GM18507 (cell line): Measurements from ENCODE around the gene STAP1.
"Not testable (repeated sequence)": the region's sequence is repeated elsewhere in the genome, so short reads cannot be mapped to it uniquely, and the experiment has no call there.

ENCODE experiments used
- DNase-seq: peaks from one replicate; pipeline ENCODE4 v3.0.0; 2011; ENCODE audit warnings: low read depth; ENCODE audit not compliant: insufficient read length; ENCODE audit errors: extremely low spot score
- FAIRE-seq: peaks from 2 replicates; lab custom pipeline; 2011; peaks lifted over from hg19 to GRCh38; lab: Jason Lieb, UNC

Gene STAP1

DNA sequence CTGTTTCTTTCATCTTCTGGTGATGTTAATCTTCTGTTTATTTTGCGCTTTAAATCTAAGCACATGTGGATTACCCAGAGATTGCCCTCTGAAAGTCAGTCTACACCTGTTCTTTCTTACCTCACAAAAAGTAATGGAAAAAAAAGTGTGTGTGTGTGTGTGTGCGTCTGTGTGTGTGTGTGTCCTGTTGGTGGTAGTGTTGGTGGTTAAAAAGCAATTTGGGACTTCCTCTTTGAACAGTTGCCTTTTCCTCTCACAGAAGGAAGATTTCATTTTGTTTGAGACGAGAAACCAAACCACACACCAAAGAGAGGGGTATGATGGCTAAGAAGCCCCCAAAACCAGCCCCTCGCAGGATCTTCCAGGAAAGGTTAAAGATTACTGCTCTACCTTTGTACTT, at the start of gene STAP1:
STAP1 (plus strand) TSS at position 235 of the 400 bp plus-strand sequence; CDS start at position 318, 83 bp downstream.
- DNase-seq (no peak), FAIRE-seq (peak; percentile 98)

GRCh38 chr4:67512501-67512900, 46.0 kb upstream of the STAP1 start:
- FAIRE-seq = no peak
- no peak for DNase-seq

GRCh38 chr4:67520141-67520540, 38.4 kb upstream of the STAP1 start:
- DNase-seq (no peak), FAIRE-seq (no peak)

GRCh38 chr4:67521506-67521905, 37.0 kb upstream of the STAP1 start:
- DNase-seq = no peak
- FAIRE-seq = no peak

GRCh38 chr4:67522230-67522629, 36.3 kb upstream of the STAP1 start:
- DNase-seq (no peak), FAIRE-seq (no peak)

DNA sequence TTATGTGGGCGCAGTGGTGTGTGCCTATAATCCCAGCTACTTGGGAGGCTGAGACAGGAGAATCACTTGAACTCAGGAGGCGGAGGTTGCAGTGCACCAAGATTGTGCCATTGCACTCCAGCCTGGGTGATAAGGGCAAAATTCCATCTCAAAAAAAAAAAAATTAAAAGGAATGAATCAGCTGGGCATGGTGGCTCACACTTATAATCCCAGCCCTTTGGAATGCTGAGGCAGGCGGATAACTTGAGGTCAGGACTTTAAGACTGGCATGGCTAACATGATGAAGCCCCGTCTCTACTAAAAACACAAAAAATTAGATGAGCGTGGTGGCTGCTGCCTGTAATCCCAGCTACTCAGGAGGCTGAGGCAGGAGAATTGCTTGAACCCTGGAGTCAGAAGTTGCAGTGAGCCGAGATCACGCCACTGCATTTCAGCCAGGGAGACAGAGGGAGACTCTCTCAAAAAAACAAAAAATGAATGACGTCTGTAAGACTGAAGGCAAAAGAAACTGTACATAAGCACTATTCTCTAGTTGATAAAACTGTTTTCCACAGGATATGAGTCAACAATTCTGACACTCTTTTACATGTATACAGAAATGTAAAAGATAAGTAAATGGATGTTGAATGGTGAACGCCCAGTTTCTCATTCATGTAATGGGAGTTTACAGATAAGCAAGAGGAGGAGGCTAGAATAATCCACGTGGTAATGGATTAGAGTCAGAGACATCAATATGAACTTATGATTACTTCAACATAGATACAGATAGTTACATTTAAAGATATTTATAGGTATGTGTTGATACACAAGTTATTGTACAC, 35.5 kb upstream of the STAP1 start:
- FAIRE-seq = no peak

DNA sequence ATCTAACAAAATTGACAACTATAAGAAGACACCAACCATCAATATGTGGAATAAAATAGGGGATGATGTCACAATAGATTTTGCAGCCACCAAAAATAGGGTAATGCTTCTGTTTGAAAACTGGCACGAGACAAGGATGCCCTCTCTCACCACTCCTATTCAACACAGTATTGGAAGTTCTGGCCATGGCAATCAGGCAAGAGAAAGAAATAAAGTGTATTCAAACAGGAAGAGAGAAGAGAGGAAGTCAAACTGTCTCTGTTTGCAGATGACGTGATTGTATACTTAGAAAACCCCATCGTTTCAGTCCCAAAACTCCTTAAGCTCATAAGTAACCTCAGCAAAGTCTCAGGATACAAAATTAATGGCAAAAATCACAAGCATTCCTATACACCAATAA, 34.4 kb upstream of the STAP1 start:
- DNase-seq, FAIRE-seq: not testable (repeated sequence)

More for the DNA sequence above, 35.5 kb upstream of the STAP1 start:
- DNase-seq = no peak

GRCh38 chr4:67531379-67531962, 27.1 kb upstream of the STAP1 start:
- FAIRE-seq (no peak), DNase-seq (no peak)

DNA sequence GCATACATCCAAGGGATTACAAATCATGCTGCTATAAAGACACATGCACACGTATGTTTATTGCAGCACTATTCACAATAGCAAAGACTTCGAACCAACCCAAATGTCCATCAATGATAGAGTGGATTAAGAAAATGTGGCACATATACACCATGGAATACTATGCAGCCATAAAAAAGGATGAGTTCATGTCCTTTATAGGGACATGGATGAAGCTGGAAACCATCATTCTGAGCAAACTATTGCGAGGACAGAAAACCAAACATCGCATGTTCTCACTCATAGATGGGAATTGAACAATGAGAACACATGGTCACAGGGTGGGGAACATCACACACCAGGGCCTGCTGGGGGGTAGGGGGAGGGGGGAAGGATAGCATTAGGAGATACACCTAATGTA, 26.1 kb upstream of the STAP1 start:
- not testable (repeated sequence) for FAIRE-seq, DNase-seq

GRCh38 chr4:67533112-67533511, 25.4 kb upstream of the STAP1 start:
- DNase-seq (no peak), FAIRE-seq (no peak)

GRCh38 chr4:67535280-67535840, 23.2 kb upstream of the STAP1 start:
- DNase-seq (no peak), FAIRE-seq (no peak)

DNA sequence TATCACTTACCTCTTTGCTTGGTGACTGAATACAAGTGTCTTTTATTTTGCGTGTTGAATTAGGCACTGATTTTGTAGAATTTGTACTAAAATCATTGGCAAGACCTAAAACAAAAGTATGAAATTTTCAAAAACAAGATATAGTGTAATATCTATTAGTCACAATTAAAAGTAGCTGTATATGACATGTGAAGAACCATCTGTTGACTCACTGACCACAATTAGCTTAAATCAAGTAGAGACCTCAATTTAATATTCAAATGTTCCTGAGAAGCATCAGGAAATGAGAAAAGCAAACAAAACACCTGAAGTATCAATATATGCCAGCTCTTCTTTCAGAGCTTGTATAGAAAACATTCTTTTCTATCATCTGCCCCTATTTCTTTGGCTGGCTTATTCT, 18.7 kb upstream of the STAP1 start:
- DNase-seq = no peak
- no peak for FAIRE-seq

DNA sequence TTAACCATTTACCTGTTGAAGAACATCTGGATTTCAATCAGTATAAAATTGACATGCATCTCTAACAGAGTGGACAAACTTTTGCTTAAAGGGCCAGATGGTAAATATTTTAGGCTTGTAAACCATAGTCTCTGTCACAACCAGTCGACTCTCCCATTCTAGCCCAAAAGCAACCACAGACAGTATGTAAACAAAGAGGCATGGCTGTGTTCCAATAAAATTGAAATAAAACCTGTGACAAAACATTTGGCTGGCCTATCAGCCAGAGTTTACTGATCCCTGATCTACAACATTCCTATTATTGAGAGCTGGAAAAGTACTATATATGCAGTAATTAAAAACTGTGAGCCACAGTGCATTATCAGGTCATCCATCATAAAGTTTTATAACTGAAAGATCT, 16.5 kb upstream of the STAP1 start:
- FAIRE-seq (no peak), DNase-seq (no peak)

GRCh38 chr4:67545199-67546003, 13.1 kb upstream of the STAP1 start, which contains the start of gene CENPC:
TSS of gene CENPC (minus strand) at chr4:67545503. CDS start at chr4:67545355, 148 bp downstream.
- DNase-seq = peak; percentile 78
- FAIRE-seq = peak; percentile 98

- FAIRE-seq = no peak
- no peak for DNase-seq
Observed at GRCh38 chr4:67546004-67546356, 12.5 kb upstream of the STAP1 start.

DNA sequence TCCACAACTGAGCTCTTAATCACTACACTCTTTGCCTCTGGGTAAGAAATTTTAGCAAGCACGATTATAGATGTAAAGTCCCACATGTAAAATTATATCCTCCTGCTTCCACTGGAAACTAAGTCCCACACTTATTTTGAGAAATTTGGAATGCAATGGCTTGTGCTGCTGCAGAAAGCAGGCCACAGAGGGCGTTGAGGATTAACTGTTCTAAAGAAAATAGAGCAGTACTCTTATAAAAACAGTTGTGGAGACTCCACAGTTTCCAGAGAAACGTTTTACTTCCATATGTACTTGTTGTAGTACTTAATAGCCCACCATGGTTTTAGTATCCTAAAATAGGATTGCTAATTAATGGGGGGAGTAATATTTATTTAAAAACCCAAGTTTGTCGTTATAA, 11.6 kb upstream of the STAP1 start:
- FAIRE-seq = no peak

GRCh38 chr4:67549123-67549522, 9.4 kb upstream of the STAP1 start:
- DNase-seq (peak; percentile 12), FAIRE-seq (peak; percentile 72)

More for the DNA sequence above, 11.6 kb upstream of the STAP1 start:
- no peak for DNase-seq

- FAIRE-seq (no peak), DNase-seq (no peak)
Observed at GRCh38 chr4:67550451-67550850, 8.1 kb upstream of the STAP1 start.

- DNase-seq (no peak), FAIRE-seq (peak; percentile 73)
Observed at GRCh38 chr4:67550857-67551256, 7.7 kb upstream of the STAP1 start.
